Effector CD8-positive, alpha-beta T cell (primary cell): ENCODE results near the gene ASB17.
"Not testable (repeated sequence)": the region's sequence is repeated elsewhere in the genome, so short reads cannot be mapped to it uniquely, and the experiment has no call there.

ENCODE experiments used
- DNase-seq: peaks from one replicate; lab custom pipeline; 2025; lab: John Stamatoyannopoulos, UW
- total RNA-seq, 4 experiments: gene quantifications; one replicate each; lab custom pipeline; 2026; lab: John Stamatoyannopoulos, UW

ASB17 gene
- 0 reads per million in 4 experiments for total RNA-seq

DNA sequence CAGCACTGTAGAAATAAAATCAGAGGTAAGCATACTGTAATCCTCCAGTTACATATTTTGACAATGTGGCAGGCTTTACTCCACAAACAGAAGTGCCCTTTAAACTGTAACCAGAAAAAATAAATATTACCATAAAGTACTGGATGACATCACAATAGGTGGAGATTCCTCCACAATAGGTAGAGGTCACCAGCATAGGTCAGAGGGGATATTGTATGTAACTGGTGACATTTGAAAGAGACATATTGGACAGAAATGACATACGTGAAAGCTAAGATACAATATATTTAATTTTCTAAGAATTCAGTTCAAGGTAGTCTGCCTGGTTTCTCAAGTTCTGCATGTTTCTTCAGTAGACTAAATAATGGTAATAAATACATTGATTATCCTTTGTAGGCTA, at the start of gene ASB17:
TSS of gene ASB17 (minus strand) at position 101 of the 400 bp plus-strand sequence. CDS start 113 bp downstream, outside the sequence.
- no peak for DNase-seq

DNA sequence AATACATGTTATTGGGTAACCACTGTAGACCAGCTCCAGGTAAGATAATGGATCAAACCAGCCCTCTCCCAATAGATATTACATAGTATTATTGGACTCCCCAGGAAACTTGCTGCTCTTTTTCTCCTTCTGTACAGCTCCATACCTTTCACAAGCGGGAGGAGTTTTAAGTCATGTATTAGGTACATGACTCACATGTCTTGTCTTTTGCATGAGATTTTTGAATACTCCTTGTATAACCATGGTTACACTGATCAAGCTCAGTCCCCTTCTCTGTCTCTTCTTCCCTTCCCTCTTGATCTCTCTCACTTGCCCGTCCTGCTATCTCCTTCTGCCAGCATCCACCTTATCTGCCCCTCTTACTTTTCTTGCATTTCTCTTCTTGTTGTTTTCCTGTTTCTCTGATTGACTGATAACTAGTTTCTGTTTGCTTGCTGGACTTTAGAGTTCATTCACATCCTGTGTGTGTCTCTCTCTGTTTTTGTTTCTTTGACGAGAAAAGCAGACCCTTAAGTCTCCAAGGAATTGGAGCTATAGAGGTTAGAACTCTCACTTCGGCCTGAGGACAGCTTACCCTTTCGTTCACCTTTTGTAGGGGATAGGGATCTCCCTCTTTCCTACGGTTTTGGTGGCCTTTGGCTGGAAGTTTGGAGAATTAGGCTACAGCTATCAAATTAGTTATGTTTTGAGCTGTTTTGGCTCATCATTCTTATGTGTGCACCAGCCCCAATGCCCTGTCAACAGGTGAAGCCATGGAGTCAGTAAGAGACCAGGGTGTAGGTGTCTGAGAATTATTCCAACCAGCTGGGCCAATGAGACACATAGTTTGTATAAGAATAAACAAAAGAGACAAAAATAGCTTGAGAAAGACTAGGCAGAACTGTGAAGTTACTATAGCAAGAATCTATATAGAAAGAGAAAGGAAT, 49.0 kb upstream of the ASB17 start:
- no peak for DNase-seq

DNA sequence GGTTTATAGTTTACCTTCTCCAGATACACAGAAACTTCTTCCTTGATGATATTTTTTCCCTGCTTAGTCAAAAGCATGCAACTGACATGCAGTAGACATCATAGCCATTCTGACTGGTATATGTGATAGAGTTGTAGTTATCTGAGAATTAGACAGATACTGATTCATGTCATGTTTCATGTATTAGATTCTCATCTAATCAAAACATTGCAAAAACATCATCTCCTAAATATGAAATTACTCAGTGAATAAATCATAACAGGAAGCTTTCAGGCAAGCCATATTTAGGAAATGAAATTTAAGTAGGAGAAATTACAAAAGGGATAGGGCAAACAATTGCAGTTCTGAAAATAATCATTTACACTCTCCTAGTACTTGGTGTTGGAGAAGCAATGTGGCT, 38.4 kb upstream of the ASB17 start:
- DNase-seq: no peak

DNA sequence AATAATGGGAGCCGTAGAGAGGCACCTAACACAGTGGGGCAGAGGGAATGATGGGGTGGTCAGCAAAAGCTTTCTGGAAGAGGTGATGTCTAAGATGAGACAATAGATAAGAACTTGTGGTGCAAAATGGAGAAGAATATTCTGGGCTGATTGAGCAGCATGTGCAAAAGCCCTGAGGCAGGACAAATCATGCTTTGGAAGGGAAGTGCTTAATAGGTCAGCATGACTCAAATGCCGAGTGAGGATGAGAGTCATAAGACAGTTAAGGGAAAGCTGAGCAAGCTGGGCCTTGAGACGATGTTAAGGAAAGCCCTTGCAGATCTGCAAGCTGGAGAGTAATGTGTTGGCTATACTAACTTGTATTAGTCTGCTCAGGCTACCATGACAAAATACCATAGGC, 37.3 kb upstream of the ASB17 start:
- no peak for DNase-seq

- DNase-seq: no peak
These were observed 35.5 kb upstream of the ASB17 start for GRCh38 chr1:75967719-75968118.

- DNase-seq: no peak
These were observed 32.7 kb upstream of the ASB17 start for GRCh38 chr1:75964760-75965408.

GRCh38 chr1:75964110-75964759, 32.0 kb upstream of the ASB17 start:
- DNase-seq: not testable (repeated sequence)

DNA sequence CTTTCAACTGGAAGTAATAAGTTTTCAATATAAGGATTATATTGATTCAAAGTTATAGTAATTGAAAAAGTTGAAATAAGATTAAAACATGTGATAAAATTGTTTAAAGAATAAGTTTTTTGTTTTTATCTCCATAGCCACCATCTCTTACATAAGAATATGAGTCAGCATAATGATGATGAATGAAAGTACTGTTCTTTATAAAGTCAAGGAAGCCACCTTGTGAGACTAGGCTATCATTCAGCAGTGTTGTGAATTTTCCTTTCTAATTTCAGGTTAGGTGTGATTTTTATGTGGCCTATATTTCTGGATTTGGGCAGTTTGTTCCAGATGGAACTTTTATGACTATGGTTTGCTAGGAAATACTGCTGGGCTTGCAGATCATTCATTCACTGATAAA, 22.4 kb upstream of the ASB17 start:
- no peak for DNase-seq

DNA sequence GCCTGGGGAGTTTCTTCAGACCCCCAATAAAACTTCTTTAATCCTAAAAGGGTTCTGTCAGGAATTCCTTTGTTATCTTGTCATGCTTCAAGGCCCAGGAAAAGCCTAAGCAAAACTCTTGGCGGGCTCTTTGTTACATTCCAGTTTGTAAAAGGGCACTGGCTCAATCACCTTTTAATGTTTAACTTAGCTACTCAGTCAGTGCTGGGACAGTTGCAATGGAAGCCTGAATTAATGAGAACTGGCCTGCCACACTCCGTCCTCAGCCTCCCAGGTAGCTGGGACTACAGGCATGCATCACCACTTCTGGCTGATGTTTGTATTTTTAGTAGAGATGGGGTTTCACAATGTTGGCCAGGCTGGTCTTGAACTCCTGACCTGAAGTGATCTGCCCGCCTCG, 21.3 kb upstream of the ASB17 start:
- DNase-seq: no peak

DNA sequence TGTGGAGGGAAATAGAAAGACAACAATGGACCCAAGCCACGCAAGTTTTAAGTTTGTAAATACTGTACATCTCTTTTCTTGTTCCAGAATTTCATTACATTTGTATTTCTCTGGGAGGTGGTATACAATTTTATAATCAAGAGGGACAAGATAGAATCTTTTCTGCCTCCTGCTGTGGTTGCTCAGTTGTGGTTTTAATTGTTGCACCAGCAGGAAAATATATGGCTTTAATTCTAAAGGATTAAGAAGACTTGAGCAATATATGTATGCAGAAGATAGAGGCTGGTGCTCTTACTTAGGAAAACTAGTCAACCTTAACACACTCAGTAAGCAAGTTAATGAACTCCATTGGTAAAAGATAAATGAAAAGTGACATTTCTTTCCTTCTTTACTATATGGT, 19.8 kb upstream of the ASB17 start:
- DNase-seq: no peak

DNA sequence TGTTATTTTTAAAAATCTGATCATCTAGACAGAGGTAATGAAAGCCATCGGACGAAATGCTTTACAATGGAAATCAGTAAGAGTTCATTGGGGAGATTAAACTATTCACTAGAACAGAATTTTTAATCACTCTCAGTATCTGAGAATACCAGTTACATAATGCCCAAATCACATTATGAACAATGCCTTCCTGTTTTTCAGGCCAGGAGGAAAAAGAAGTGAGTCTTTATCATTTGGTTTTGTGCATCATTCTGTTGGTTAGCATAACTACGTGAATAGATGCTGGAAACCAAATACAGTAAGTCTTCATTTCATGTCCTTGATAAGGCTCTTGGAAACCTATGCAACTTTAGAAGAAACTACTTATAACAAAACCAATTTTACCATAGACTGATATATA, 18.0 kb upstream of the ASB17 start:
- DNase-seq: no peak

GRCh38 chr1:75943037-75943436, 10.8 kb upstream of the ASB17 start:
- not testable (repeated sequence) for DNase-seq

DNA sequence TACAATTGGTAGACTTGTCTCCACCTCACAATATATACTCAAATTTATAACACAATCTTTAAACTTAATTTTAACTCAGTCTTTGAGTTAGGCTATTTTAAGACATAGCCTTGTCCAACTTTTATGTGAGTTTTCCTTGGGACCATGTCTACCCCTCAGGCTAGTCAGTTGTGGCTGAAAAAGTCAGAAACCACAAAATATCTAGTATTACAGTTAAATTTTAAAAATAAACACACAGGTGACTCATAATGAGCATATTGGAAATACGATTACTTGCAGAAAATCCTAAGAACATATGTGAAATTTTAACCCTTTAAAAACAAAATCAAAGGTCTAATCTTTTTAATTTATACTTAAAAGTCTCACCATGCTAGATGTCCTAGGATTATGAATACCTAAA, 4.8 kb upstream of the ASB17 start:
- no peak for DNase-seq

- no peak for DNase-seq
These were observed 9.5 kb downstream of the ASB17 start for GRCh38 chr1:75922698-75923097.

GRCh38 chr1:75916834-75917233, 15.4 kb downstream of the ASB17 start:
- no peak for DNase-seq

- DNase-seq: no peak
These were observed 23.5 kb downstream of the ASB17 start for GRCh38 chr1:75908717-75909152.

- DNase-seq: no peak
These were observed 30.8 kb downstream of the ASB17 start for GRCh38 chr1:75901371-75901770.

GRCh38 chr1:75884437-75884836, 47.8 kb downstream of the ASB17 start:
- DNase-seq: no peak

- no peak for DNase-seq
These were observed 52.2 kb downstream of the ASB17 start for GRCh38 chr1:75879985-75880384.

DNA sequence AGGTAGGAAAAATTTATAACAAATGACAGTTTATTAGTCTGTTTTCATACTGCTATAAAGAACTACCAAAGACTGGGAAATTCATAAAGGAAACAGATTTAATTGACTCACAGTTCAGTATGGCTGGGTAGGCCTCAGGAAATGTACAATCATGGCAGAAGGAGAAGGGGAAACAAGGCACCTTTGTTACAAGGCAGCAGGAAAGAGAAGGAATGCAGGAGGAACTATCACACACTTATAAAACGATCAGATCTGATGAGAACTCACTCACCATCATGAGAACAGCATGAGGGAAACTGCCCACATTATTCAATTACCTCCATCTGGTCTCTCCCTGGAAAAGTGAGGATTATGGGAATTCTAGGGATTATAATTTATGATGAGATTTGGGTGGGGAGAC, 61.3 kb downstream of the ASB17 start:
- DNase-seq: no peak
